Measurements from ENCODE around the gene SRPRB. TPM values are rescaled to one million over a fixed set of nuclear protein-coding genes. Genes with fewer than 3 reads are reported as not detected.

SRPRB gene
- total and polyA plus RNA-seq, 9 of the 15 experiments (the other 6 are each of a cell fraction or from before 2014, with no cell fraction given), result 29.5 to 66.0 (median 41.4) TPM

GRCh38 chr3:133827684-133828083 lies 22.1 kb downstream of the SRPRB start:
- CTCF ChIA-PET (ENCODE audit: low intra/inter-chr PET ratio), result no interaction called here
- FAIRE-seq (no peak), DNase-seq (ENCODE audit: extremely low read depth in 1 of 4, low spot score in 3 of 4) (no peak), ATAC-seq (no peak)
- no peaks in the 10 kb centered on the region for H4K20me1 ChIP-seq (replicated peaks; ENCODE audit: control insufficient read depth, insufficient read depth, low read length)
- peaks cover 24% of the 10 kb centered on the region; the same call in 2 of the 3 replicates for H3K36me3 ChIP-seq (ENCODE audit: control insufficient read depth, insufficient read depth, low read length)
- no TSS peak for BruUV-seq (replicated peaks)
- intact Hi-C loops (cut with micrococcal nuclease), result no loop called here
- H3K4me1 ChIP-seq (replicated peaks in 1 of 2; ENCODE audit: control insufficient read depth in 2 of 2, insufficient read depth in 2 of 2, low read length in 2 of 2), result peaks cover 0 to 5% of the 10 kb centered on the region in 2 experiments; a peak in 2 of 5 replicates
- WGBS (ENCODE audit: insufficient coverage, low coverage, missing lambda C conversion rate), result 74% methylated on average over 3 of the region's 4 CpGs
- no peaks in the 10 kb centered on the region for H3K79me2 ChIP-seq (ENCODE audit: control insufficient read depth, insufficient read depth, low read length)
- POLR2A ChIA-PET, result interaction anchor here (1.2 kb wide), 1 partner anchor 10 kb away, joined by 5 read pairs; no protein-coding TSS in a partner anchor
- H2AFZ ChIP-seq (ENCODE audit: low read depth, low read length), result no peak overlapping the region
- in situ Hi-C loops (cut with MboI), result no loop called here
- no peak overlapping the region for H3K9ac ChIP-seq (ENCODE audit: insufficient read depth in 1 of 2, low read depth in 2 of 2, low read length in 2 of 2)
- H3K27me3 ChIP-seq (ENCODE audit: control insufficient read depth in 2 of 2, insufficient read depth in 2 of 2, low read length in 2 of 2), result no peaks in the 10 kb centered on the region
- H3K9me3 ChIP-seq (replicated peaks; ENCODE audit: control insufficient read depth, insufficient read depth, low read depth, low read length), result no peaks in the 10 kb centered on the region
- H3K9me1 ChIP-seq (ENCODE audit: control insufficient read depth, insufficient read depth, low read length), result no peaks in the 10 kb centered on the region
- H3K27ac ChIP-seq (ENCODE audit: extremely low read depth, low read depth, low read length), result no peak overlapping the region
- H3K4me2 ChIP-seq (ENCODE audit: insufficient read depth, low read length), result no peak overlapping the region
- TF ChIP-seq ZNF740 (CRISPR knock-in tag; IDR thresholded peaks at IDR 0.05) (no peak), ZNF740 (tag; IDR thresholded peaks at IDR 0.05) (peak in 1 of 2 experiments; percentile 38; a peak in 1 of 4 replicates), ZNF778 (CRISPR knock-in tag; IDR thresholded peaks at IDR 0.05) (no peak), FOXP4 (CRISPR knock-in tag; IDR thresholded peaks at IDR 0.05; ENCODE audit: borderline replicate concordance) (no peak), ZNF134 (CRISPR knock-in tag; conservative IDR thresholded peaks at IDR 0.05) (no peak), USF1 (CRISPR knock-in tag; IDR thresholded peaks at IDR 0.05) (no peak)
- H3K4me3 ChIP-seq, result no peak overlapping the region
